Muscle layer of colon (tissue), 2 donors: Measurements from ENCODE around the gene CRACDL.

Experiments used
- H3K27ac ChIP-seq: one replicate; pipeline ENCODE4 v1.7.0; 2013; ENCODE audit warnings: low read depth, mild to moderate bottlenecking, low read length, moderate library complexity
- H3K27me3 ChIP-seq, 2 donors: one replicate each; pipeline ENCODE4 v1.7.0; 2013; ENCODE audit warnings: low read length in 2 of 2, mild to moderate bottlenecking in 2 of 2; ENCODE audit not compliant: insufficient read depth in 2 of 2, control insufficient read depth in 1 of 2
- H3K36me3 ChIP-seq: one replicate; pipeline ENCODE4 v1.7.0; 2013; ENCODE audit warnings: mild to moderate bottlenecking, low read length; ENCODE audit not compliant: insufficient read depth
- H3K4me1 ChIP-seq: one replicate; pipeline ENCODE4 v1.7.0; 2013; ENCODE audit warnings: mild to moderate bottlenecking, low read length; ENCODE audit not compliant: insufficient read depth
- H3K4me3 ChIP-seq, 2 donors: one replicate each; pipeline ENCODE4 v1.7.0; 2013; ENCODE audit warnings: low read length in 2 of 2, low read depth in 1 of 2, mild to moderate bottlenecking in 1 of 2, moderate library complexity in 1 of 2
- H3K9ac ChIP-seq: one replicate; pipeline ENCODE4 v1.7.0; 2013; ENCODE audit warnings: low read length
- H3K9me3 ChIP-seq: one replicate; pipeline ENCODE4 v1.7.0; 2013; ENCODE audit warnings: mild to moderate bottlenecking, low read length
- donor health status: abdominal sarcoma.
- donor health status: Adenocarcinoma of cecum.

The CRACDL gene

GRCh38 chr2:98923244-98923940, 12.6 kb downstream of the CRACDL start:
- H3K27me3 ChIP-seq: no peaks in the 10 kb centered on the region
- no peak overlapping the region for H3K9ac ChIP-seq
- no peaks in the 10 kb centered on the region for H3K9me3 ChIP-seq
- no peak overlapping the region for H3K4me3 ChIP-seq
- no peaks in the 10 kb centered on the region for H3K36me3 ChIP-seq
- no peaks in the 10 kb centered on the region for H3K4me1 ChIP-seq
- no peak overlapping the region for H3K27ac ChIP-seq

GRCh38 chr2:98921062-98921461, 15.0 kb downstream of the CRACDL start:
- H3K4me3 ChIP-seq: no peak overlapping the region
- H3K9ac ChIP-seq: no peak overlapping the region
- no peaks in the 10 kb centered on the region for H3K36me3 ChIP-seq
- no peaks in the 10 kb centered on the region for H3K9me3 ChIP-seq
- no peaks in the 10 kb centered on the region for H3K4me1 ChIP-seq
- no peak overlapping the region for H3K27ac ChIP-seq
- H3K27me3 ChIP-seq: no peaks in the 10 kb centered on the region

GRCh38 chr2:98917031-98917471, 19.0 kb downstream of the CRACDL start:
- Histone ChIP-seq H3K4me1 (peaks cover 8% of the 10 kb centered on the region), H3K9ac (no peak overlapping the region), H3K27ac (no peak overlapping the region), H3K4me3 (no peak overlapping the region), H3K36me3 (no peaks in the 10 kb centered on the region), H3K9me3 (no peaks in the 10 kb centered on the region), H3K27me3 (no peaks in the 10 kb centered on the region)

GRCh38 chr2:98915751-98916358, 20.2 kb downstream of the CRACDL start:
- Histone ChIP-seq H3K27me3 (no peaks in the 10 kb centered on the region), H3K27ac (no peak overlapping the region), H3K4me3 (no peak overlapping the region), H3K36me3 (no peaks in the 10 kb centered on the region), H3K4me1 (peaks cover 8% of the 10 kb centered on the region), H3K9me3 (no peaks in the 10 kb centered on the region), H3K9ac (no peak overlapping the region)

- Histone ChIP-seq H3K27ac (no peak overlapping the region), H3K4me3 (no peak overlapping the region), H3K27me3 (no peaks in the 10 kb centered on the region), H3K4me1 (peaks cover 8% of the 10 kb centered on the region), H3K9ac (no peak overlapping the region), H3K36me3 (no peaks in the 10 kb centered on the region), H3K9me3 (no peaks in the 10 kb centered on the region)
These were observed 21.1 kb downstream of the CRACDL start for GRCh38 chr2:98914713-98915580.

- Histone ChIP-seq H3K4me1 (peaks cover 8% of the 10 kb centered on the region), H3K4me3 (no peak overlapping the region), H3K9ac (no peak overlapping the region), H3K36me3 (no peaks in the 10 kb centered on the region), H3K27ac (no peak overlapping the region), H3K9me3 (no peaks in the 10 kb centered on the region), H3K27me3 (no peaks in the 10 kb centered on the region)
These were observed 21.9 kb downstream of the CRACDL start for GRCh38 chr2:98913916-98914712.

GRCh38 chr2:98912957-98913915, 22.8 kb downstream of the CRACDL start:
- Histone ChIP-seq H3K9me3 (no peaks in the 10 kb centered on the region), H3K36me3 (no peaks in the 10 kb centered on the region), H3K27ac (no peak overlapping the region), H3K4me3 (no peak overlapping the region), H3K9ac (no peak overlapping the region), H3K4me1 (peaks cover 8% of the 10 kb centered on the region), H3K27me3 (no peaks in the 10 kb centered on the region)

- H3K4me3 ChIP-seq: no peak overlapping the region
- no peaks in the 10 kb centered on the region for H3K27me3 ChIP-seq
- H3K9ac ChIP-seq: no peak overlapping the region
- H3K27ac ChIP-seq: no peak overlapping the region
- H3K9me3 ChIP-seq: no peaks in the 10 kb centered on the region
- H3K4me1 ChIP-seq: peaks cover 8% of the 10 kb centered on the region
- no peaks in the 10 kb centered on the region for H3K36me3 ChIP-seq
These were observed 23.7 kb downstream of the CRACDL start for GRCh38 chr2:98912221-98912851.

- H3K27ac ChIP-seq: no peak overlapping the region
These were observed 24.5 kb downstream of the CRACDL start for GRCh38 chr2:98911376-98912154.

GRCh38 chr2:98911126-98911375, 25.0 kb downstream of the CRACDL start:
- no peaks in the 10 kb centered on the region for H3K36me3 ChIP-seq
- peaks cover 8% of the 10 kb centered on the region for H3K4me1 ChIP-seq
- H3K9ac ChIP-seq: no peak overlapping the region
- H3K9me3 ChIP-seq: no peaks in the 10 kb centered on the region
- H3K27ac ChIP-seq: no peak overlapping the region
- no peaks in the 10 kb centered on the region for H3K27me3 ChIP-seq
- no peak overlapping the region for H3K4me3 ChIP-seq

More at GRCh38 chr2:98911376-98912154, 24.5 kb downstream of the CRACDL start:
- no peaks in the 10 kb centered on the region for H3K27me3 ChIP-seq
- H3K36me3 ChIP-seq: no peaks in the 10 kb centered on the region
- H3K9me3 ChIP-seq: no peaks in the 10 kb centered on the region
- H3K4me3 ChIP-seq: no peak overlapping the region
- H3K4me1 ChIP-seq: peaks cover 8% of the 10 kb centered on the region
- no peak overlapping the region for H3K9ac ChIP-seq
